Suprapubic skin (tissue), 4 donors: Measurements from ENCODE around the gene ALDH3A2. TPM values are rescaled to one million over a fixed set of nuclear protein-coding genes. Genes with fewer than 3 reads are reported as not detected.
A peak's percentile ranks its signal among the peaks of the same experiment; 100 is the strongest.

Experiments
- DNase-seq, 2 donors: peaks; one replicate each; pipeline ENCODE4 v3.0.0-alpha.2; 2019; ENCODE audit warnings: low spot score in 2 of 2
- H3K27ac ChIP-seq: fragments of 200-600 bp; sonication (generic); one replicate; pipeline ENCODE4 v1.5.1; 2019
- H3K27me3 ChIP-seq: fragments of 200-600 bp; sonication (generic); one replicate; pipeline ENCODE4 v1.5.1; 2019
- H3K36me3 ChIP-seq: fragments of 200-600 bp; sonication (generic); one replicate; pipeline ENCODE4 v1.5.1; 2019
- H3K4me1 ChIP-seq: fragments of 200-600 bp; sonication (generic); one replicate; pipeline ENCODE4 v1.5.1; 2019
- H3K4me3 ChIP-seq: fragments of 200-600 bp; sonication (generic); one replicate; pipeline ENCODE4 v1.5.1; 2019; ENCODE audit warnings: mild to moderate bottlenecking
- H3K9me3 ChIP-seq: fragments of 200-600 bp; sonication (generic); one replicate; pipeline ENCODE4 v1.5.1; 2019
- CTCF ChIP-seq, 2 donors: fragments of 200-600 bp in 1 of 2; fragments of 450-650 bp in 1 of 2; sonication (generic) in 1 of 2; IDR thresholded peaks; one replicate each; pipeline ENCODE4 v1.5.1; 2016 to 2019; ENCODE audit warnings: antibody characterized with exemption in 2 of 2, mild to moderate bottlenecking in 1 of 2, moderate library complexity in 1 of 2
- EP300 ChIP-seq: sonication (generic); formaldehyde crosslinking; IDR thresholded peaks from one replicate; pipeline ENCODE4 v1.6.1; 2017; ENCODE audit warnings: antibody characterized with exemption
- POLR2A ChIP-seq, 2 donors: fragments of 450-650 bp; IDR thresholded peaks; one replicate each; pipeline ENCODE4 v1.6.1; 2017; ENCODE audit warnings: antibody characterized with exemption in 2 of 2, mild to moderate bottlenecking in 2 of 2, moderate library complexity in 2 of 2
- POLR2AphosphoS5 ChIP-seq, 3 donors: sonication (generic); formaldehyde crosslinking; IDR thresholded peaks; one replicate each; pipeline ENCODE4 v1.6.1; 2017; ENCODE audit warnings: antibody characterized with exemption in 3 of 3
- WGBS: methylation state at CpG from one replicate; pipeline ENCODE4 v1.1.5; 2018; 5-methylcytosine and 5-hydroxymethylcytosine counted together
- total RNA-seq, 4 donors: library from RNA; depleted of rRNA; stranded (reverse); fragments of >200 nt; gene quantifications; one replicate each; pipeline ENCODE4 v1.1.0, GENCODE V29; 2016

Gene ALDH3A2
- total RNA-seq, 4 donors from 2014 or later = 493 to 1,000 (median 626) TPM

- no peaks in the 10 kb centered on the region for H3K9me3 ChIP-seq
- no peak overlapping the region for H3K27ac ChIP-seq
These were observed 71.6 kb downstream of the ALDH3A2 start for GRCh38 chr17:19720210-19720475.

GRCh38 chr17:19720631-19721426 lies 72.3 kb downstream of the ALDH3A2 start:
- WGBS = 57% methylated on average over 9 of the region's 9 CpGs
- no peaks in the 10 kb centered on the region for H3K27me3 ChIP-seq
- no peaks in the 10 kb centered on the region for H3K36me3 ChIP-seq
- TF ChIP-seq POLR2AphosphoS5 (IDR thresholded peaks at IDR 0.05) (no peak), POLR2A (IDR thresholded peaks at IDR 0.05) (no peak), CTCF (IDR thresholded peaks at IDR 0.05) (no peak), EP300 (no peak)
- no peak for DNase-seq
- H3K4me1 ChIP-seq = peaks cover 76% of the 10 kb centered on the region
- H3K4me3 ChIP-seq = no peak overlapping the region
- H3K9me3 ChIP-seq = no peaks in the 10 kb centered on the region
- no peak overlapping the region for H3K27ac ChIP-seq

More at GRCh38 chr17:19720210-19720475, 71.6 kb downstream of the ALDH3A2 start:
- peaks cover 69% of the 10 kb centered on the region for H3K4me1 ChIP-seq
- TF ChIP-seq EP300 = no peak
- TF ChIP-seq POLR2A (IDR thresholded peaks at IDR 0.05) = no peak
- no peak for TF ChIP-seq CTCF (IDR thresholded peaks at IDR 0.05)
- TF ChIP-seq POLR2AphosphoS5 (IDR thresholded peaks at IDR 0.05) = no peak
- no peaks in the 10 kb centered on the region for H3K36me3 ChIP-seq
- H3K4me3 ChIP-seq = no peak overlapping the region
- no peak for DNase-seq
- H3K27me3 ChIP-seq = no peaks in the 10 kb centered on the region
- 63% methylated on average over 2 of the region's 5 CpGs for WGBS

GRCh38 chr17:19723964-19724363 lies 75.4 kb downstream of the ALDH3A2 start:
- no peaks in the 10 kb centered on the region for H3K36me3 ChIP-seq
- H3K4me3 ChIP-seq = peak overlapping the region; percentile 39
- TF ChIP-seq EP300 (no peak), POLR2AphosphoS5 (IDR thresholded peaks at IDR 0.05) (peak in 1 of 3 donors; percentile 76), POLR2A (IDR thresholded peaks at IDR 0.05) (no peak), CTCF (IDR thresholded peaks at IDR 0.05) (no peak)
- 67% methylated on average over 1 of the region's 1 CpG for WGBS
- H3K9me3 ChIP-seq = no peaks in the 10 kb centered on the region
- H3K27ac ChIP-seq = peak overlapping the region; percentile 95
- no peaks in the 10 kb centered on the region for H3K27me3 ChIP-seq
- H3K4me1 ChIP-seq = peaks cover 80% of the 10 kb centered on the region
- peak in 1 of 2 donors; percentile 83 for DNase-seq

- TF ChIP-seq POLR2AphosphoS5 (IDR thresholded peaks at IDR 0.05) = no peak
- TF ChIP-seq CTCF (IDR thresholded peaks at IDR 0.05) = no peak
- TF ChIP-seq POLR2A (IDR thresholded peaks at IDR 0.05) = no peak
- no peak for TF ChIP-seq EP300
- Histone ChIP-seq H3K27me3 (no peaks in the 10 kb centered on the region), H3K4me1 (peaks cover 79% of the 10 kb centered on the region), H3K36me3 (no peaks in the 10 kb centered on the region), H3K9me3 (no peaks in the 10 kb centered on the region), H3K27ac (peak overlapping the region; percentile 95), H3K4me3 (peak overlapping the region; percentile 39)
- 31% methylated on average over 20 of the region's 55 CpGs for WGBS
- DNase-seq = peak; percentile 87 to 89
These were observed 76.2 kb downstream of the ALDH3A2 start for GRCh38 chr17:19724501-19725420.

GRCh38 chr17:19725486-19725885 lies 76.9 kb downstream of the ALDH3A2 start:
- Histone ChIP-seq H3K9me3 (no peaks in the 10 kb centered on the region), H3K27ac (peak overlapping the region; percentile 95), H3K4me3 (no peak overlapping the region), H3K36me3 (no peaks in the 10 kb centered on the region), H3K27me3 (no peaks in the 10 kb centered on the region), H3K4me1 (peaks cover 76% of the 10 kb centered on the region)
- DNase-seq = no peak
- 84% methylated on average over 5 of the region's 5 CpGs for WGBS
- TF ChIP-seq POLR2AphosphoS5 (IDR thresholded peaks at IDR 0.05) (no peak), EP300 (no peak)
